GM19035 (cell line): ENCODE measurements around the gene SPDYE3.
A peak's percentile ranks its signal among the peaks of the same experiment; 100 is the strongest.
"Not testable (repeated sequence)": the region's sequence is repeated elsewhere in the genome, so short reads cannot be mapped to it uniquely, and the experiment has no call there.

Source experiments
- ATAC-seq: cut with Tn5 transposase; IDR thresholded peaks from one replicate; pipeline ENCODE4 v1.9.1; 2021; ENCODE audit not compliant: unreplicated experiment

SPDYE3 gene

DNA sequence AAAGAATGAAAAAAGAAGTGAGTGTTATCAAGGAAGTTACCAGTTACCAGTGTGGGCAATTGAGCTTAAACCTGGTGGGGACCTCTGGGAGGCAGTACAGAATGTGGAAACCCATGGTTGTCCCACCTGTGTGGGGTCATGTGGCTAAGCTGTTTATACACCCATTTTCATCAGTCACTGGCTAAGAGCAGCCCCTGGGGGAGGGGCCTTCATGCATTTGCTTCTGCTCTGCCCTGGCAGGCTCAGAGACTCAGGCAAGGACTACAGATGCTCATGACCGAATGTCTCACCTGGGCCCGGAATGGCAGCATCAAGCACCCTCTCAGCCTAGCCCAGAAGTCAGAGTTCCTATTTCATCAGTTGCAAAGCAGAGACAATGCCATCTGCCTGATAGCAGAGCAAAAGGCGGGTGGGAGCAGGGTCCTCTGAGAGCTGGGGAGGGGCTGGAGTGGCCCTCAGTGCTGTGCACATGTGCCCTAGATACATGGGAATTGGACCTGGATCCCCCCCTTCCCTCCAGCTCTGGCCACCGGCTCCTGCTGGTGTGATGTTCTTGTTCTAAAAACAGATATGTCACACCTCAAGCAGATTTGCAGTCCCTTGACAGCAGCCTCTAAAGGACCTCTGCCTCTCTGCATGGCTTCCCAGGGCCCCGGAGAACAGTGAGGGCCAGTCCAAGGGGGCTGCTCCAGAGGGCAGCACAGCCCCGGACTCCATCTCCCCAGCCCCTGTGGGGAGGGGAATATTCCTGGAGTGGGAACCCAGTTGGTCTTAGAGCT, 20.1 kb upstream of the SPDYE3 start:
- ATAC-seq, result not testable (repeated sequence)

GRCh38 chr7:100288258-100288657, 19.2 kb upstream of the SPDYE3 start:
- ATAC-seq, result not testable (repeated sequence)

- ATAC-seq, result not testable (repeated sequence)
Observed at GRCh38 chr7:100292162-100292561, 15.3 kb upstream of the SPDYE3 start.

- not testable (repeated sequence) for ATAC-seq
Observed at GRCh38 chr7:100295269-100295668, 12.2 kb upstream of the SPDYE3 start.

DNA sequence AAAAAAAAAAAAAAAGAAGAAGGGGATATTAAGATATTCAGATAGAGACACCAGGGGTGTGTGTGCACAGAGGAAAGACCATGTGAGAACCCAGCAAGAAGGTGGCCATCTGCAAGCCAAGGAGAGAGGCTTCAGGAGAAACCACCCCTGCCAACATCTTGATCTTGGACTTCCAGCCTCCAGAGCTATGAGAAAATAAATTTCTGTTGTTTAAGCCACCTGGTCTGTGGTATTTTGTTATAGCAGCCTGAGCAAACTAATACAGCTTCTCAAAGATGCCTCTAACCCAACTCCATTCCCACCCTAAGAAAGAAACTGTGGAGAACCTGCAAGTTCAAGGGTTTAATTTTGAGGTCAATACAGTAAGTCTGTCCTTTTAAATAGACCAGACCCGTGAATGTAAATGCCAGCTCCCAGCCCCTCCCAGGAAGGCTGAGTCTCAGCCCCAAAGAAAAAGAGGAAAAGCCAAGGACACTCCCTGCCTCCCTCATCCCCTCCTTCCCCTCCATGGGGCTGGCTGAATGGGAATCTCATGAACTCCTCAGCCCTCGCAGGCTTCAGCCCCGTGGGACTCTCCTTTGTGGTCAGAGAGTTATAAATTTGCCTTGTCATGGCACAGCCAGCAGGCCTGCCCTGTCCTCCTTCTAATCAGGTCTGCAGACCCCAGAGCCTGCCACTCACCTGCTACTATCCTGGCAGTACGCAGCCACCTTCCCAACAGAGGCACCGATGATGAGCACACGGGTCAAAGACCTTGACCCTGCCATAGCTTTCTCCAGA, 9.5 kb upstream of the SPDYE3 start:
- ATAC-seq, result not testable (repeated sequence)

DNA sequence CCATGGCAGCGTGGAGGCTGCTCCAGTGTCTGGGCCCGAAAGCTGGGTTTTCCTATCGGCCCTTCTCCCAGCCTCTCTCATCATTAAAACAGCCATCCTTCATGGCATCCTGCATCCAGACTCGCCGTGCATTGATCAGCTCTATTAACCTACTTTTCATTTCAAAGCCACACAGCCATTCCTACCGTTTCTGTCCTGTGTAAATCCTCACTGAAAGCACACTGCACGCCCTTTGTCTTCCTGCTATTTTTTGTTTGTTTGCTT, 8.9 kb upstream of the SPDYE3 start:
- ATAC-seq, result not testable (repeated sequence)

DNA sequence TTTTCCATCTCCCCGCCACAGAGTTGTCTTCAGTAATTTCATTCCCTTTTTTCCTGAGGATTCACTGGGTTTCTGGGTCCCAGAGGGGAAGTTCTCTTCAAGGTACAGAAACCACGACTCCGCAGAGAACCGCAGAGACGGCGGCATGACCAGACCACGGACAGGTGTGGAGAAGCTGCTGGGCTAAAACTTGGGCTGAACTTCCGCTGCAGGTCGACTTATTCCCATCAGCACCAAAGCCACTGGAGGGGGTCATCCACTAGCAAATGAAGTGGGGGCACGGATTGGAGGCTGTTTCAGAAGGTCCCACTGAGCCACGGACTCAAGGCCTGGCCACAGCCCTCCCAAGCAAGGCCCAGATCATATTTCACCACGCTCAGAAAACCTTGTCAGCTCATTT, 3.0 kb upstream of the SPDYE3 start:
- ATAC-seq, result not testable (repeated sequence)

- ATAC-seq, result not testable (repeated sequence)
Observed at GRCh38 chr7:100318329-100318728, 10.8 kb downstream of the SPDYE3 start.

GRCh38 chr7:100321648-100322047, 14.1 kb downstream of the SPDYE3 start:
- not testable (repeated sequence) for ATAC-seq

- not testable (repeated sequence) for ATAC-seq
Observed at GRCh38 chr7:100324194-100324593, 16.7 kb downstream of the SPDYE3 start.

DNA sequence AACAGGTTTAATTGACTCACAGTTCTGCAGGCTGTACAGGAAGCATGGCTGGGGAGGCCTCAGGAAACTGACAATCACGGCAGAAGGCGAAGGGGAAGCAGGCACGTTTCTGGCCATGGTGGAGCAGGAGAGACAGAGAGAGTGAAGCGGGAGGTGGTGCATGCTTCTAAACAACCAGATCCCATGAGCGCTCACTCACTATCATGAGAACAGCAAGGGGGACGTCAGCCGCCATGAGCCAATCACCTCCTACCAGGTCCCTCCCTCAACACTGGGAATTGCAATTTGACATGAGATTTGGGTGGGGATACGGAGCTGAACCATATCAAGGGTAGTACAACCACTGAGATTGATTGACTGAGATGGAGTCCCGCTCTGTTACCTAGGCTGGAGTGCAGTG, 18.2 kb downstream of the SPDYE3 start:
- ATAC-seq, result not testable (repeated sequence)

- ATAC-seq, result not testable (repeated sequence)
Observed at GRCh38 chr7:100326914-100327313, 19.4 kb downstream of the SPDYE3 start.

DNA sequence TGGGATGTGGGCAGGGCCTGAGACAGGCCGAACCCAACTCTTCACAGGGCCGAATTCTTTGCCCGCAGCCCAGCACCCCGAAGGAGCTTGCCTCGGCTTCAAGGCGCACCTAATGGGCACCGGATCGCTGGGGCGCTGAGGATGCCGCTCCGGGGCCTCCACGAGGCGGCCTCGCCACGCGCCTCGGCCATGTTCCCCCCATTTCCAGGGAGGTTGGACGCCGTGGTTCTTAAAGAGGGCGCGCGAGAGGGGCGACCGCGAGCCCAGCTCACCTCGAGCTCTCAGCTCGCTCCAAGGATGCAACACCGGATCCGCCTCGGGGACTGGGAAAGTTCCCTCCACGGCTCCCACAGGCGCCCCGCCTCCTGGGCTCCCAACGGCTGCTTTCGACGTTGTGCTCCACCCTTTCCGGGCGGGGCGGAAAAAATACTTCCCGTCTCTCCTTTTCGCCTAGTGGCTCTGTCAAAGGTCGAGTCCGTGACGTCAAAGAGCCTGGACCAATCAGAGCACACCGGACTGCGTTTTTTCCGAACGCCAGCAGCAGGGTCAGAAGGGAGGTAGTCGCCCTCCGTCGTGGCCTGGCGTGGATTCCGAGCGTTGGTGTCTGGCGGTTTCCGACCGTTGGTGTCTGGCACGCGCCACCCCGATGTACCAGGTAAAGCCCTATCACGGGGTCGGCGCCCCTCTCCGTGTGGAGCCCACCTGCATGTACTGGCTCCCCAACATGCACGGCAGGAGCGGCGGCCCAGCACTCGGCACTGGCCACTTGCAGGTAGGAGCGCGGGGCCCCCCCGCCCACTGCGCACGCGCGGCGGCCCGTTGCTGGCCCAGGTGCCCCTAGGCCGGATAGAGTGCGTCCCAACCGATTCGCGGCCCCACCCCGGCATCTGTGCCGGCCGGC, 28.3 kb downstream of the SPDYE3 start:
- peak; percentile 96 for ATAC-seq

GRCh38 chr7:100338083-100338696, 30.7 kb downstream of the SPDYE3 start:
- ATAC-seq, result not testable (repeated sequence)

DNA sequence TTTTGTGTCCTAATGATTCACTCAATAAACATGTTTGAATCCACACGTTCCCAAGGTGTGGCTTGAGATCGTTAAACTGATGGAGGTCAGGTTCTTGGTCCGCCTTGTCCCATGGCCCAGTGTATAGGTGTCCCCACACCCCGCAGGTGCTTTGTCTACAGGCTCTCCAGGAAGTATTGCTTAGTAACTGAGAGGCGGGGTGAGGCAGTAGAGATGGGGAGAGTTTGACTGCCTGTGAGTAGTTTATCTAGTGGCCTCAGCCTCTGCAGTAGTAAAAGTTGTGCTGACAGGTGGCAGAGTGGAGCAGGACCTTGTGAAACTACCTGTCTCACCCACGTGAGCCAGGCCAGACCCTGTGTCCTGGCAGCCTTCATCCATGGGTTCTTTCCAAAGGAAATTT, 33.8 kb downstream of the SPDYE3 start:
- not testable (repeated sequence) for ATAC-seq

DNA sequence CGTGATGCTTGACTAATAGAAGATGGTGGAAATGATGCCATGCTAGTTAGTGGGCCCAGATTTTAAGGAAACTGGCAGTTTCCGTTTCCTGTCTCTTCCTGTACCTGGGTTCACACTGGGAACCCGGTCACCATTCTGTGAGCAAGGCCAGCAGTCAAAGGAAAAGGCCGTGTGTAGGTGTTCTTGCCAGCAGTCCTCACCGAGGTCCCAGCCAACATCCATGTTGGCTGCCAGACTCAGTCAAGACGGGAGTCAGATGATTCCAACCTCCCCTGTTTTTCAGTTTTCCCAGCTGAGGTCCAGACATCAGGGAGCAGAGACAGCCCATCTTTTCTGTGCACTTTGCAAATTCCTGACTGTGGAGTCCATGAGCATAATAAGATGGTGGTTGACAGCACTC, 35.3 kb downstream of the SPDYE3 start:
- ATAC-seq, result no peak

GRCh38 chr7:100344124-100344559, 36.6 kb downstream of the SPDYE3 start:
- ATAC-seq, result peak; percentile 10

DNA sequence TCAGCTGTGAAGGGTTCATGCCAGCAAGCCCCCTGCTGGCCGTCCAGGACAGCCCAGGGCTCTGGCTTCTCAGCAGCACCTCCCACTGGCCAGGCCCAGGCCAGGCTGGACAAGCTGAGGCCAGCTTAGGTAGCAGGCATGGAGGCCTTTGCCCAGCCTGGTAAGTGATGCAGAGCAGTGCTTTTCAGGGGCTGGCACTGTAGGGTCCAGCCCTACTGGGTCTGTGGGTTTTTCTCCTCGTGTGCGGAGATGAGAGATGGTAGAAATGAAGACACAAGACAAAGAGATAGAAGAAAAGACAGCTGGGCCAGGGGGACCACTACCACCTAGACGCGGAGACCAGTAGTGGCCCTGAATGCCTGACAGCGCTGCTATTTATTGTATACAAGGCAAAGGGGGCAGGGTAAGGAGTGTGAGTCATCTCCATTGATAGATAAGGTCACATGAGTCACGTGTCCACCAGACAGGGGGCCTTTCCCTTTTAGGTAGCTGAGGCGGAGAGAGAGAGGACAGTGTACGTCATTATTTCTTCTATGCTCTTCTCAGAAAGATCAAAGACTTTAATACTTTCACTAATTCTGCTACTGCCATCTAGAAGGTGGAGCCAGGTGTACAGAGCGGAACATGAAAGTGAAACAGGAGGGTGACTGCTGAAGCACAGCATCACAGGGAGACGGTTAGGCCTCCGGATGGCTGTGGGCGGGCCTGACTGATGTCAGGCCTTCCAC, 37.2 kb downstream of the SPDYE3 start:
- peak; percentile 80 for ATAC-seq

DNA sequence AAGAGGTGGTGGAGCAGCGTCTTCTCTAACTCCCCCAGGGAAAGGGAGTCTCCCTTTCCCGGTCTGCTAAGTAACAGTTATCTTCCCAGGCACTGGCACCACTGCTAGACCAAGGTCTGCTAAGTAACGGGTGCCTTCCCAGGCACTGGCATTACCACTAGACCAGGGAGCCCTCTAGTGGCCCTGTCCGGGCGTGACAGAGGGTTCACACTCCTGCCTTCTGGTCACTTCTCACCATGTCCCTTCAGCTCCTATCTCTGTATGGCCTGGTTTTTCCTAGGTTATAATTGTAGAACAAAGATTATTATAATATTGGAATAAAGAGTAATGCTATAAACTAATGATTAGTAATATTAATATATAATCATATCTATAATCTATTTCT, 37.8 kb downstream of the SPDYE3 start:
- ATAC-seq, result peak; percentile 24

DNA sequence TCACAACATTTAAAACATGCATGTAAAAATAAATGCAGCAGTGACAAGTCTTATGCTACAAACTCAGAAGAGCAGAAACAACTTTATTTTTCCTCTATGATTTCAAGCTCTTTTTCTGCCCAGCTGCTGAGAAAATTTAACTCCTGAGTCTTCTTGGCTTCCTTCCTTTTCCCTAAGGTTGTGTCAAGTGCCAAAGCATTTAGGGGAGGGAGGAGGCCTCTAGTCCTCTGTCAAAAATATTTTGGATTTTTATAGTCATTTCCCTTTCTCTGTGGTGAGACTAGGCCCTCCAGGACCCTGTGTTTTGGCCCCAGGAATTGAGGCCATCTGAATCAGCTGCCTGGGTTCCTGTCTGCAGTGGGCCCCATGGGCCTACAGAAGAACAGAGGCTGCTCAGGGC, 39.4 kb downstream of the SPDYE3 start:
- no peak for ATAC-seq
